ENCODE data around the gene GNAT2.

The GNAT2 gene

GRCh38 chr1:109622137-109622892 lies 2.9 kb upstream of the GNAT2 start:
- H4K20me1 ChIP-seq, result peaks cover 46 to 61% (median 60%) of the 10 kb centered on the region in 11 experiments; a peak in 21 of 22 replicates
- H3K4me3 ChIP-seq, result peak overlapping the region; percentile 83 to 95 (median 89)
- H3K9me3 ChIP-seq (replicated peaks in 1 of 11), result no peaks in the 10 kb centered on the region
- peak overlapping the region; percentile 70 to 94 (median 87) for H3K9ac ChIP-seq
- peaks cover 67 to 82% (median 77%) of the 10 kb centered on the region in 10 experiments for H3K4me1 ChIP-seq
- peaks cover 14 to 23% (median 17%) of the 10 kb centered on the region in 11 experiments for H3K36me3 ChIP-seq
- peak overlapping the region; percentile 47 to 96 (median 85); a peak in 21 of 22 replicates for H3K27ac ChIP-seq
- H3K4me2 ChIP-seq, result peak overlapping the region; percentile 87 to 100 (median 97)
- TF ChIP-seq Cebpa-rat (IDR thresholded peaks at IDR 0.05), result no peak
- no peaks in the 10 kb centered on the region for H3K27me3 ChIP-seq

DNA sequence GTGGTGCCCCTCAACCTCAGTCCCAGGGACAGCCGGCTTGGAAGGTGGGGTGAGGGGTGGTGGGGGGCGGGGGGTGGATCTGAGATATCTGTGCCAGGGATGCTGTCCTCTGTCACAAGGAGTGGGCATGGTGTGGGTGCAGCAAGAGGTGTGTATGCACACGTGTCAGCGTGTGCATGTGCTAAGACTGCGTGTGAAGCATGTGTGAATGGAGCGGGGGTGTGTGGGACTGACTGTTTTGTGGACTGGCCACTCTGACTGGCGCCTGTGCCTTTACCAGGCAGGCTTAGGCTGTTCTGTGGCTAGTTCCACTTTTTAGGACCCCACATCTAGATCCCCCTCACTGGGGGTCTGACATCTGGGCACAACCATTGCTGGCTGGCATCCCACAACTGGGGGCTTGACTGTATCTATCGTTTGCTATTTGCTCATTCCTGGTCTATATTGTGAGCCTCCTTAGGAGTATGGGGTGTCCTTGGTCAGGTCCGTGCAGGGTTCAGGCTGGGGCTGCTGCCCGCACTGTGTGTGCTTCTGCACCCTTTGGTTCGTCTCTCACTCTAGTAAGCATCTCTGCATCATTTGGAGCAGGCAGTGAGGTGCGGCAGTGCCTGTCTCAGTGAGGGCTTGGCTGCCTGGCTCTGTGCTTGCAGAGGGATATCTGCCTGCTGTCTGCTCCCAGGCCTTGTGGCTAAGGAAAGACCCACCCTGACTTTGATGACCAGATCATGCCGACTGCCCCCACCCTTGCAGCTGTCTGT lies 2.1 kb upstream of the GNAT2 start:
- Histone ChIP-seq H3K27me3 (no peaks in the 10 kb centered on the region), H4K20me1 (peaks cover 46 to 53% (median 52%) of the 10 kb centered on the region in 11 experiments; a peak in 21 of 22 replicates), H3K27ac (peak overlapping the region; percentile 47 to 96 (median 89); a peak in 20 of 22 replicates), H3K9me3 (replicated peaks in 1 of 11) (no peaks in the 10 kb centered on the region), H3K4me1 (peaks cover 71 to 82% (median 79%) of the 10 kb centered on the region in 10 experiments), H3K9ac (peak overlapping the region; percentile 70 to 94 (median 88)), H3K4me2 (peak overlapping the region; percentile 87 to 100 (median 97)), H3K4me3 (peak overlapping the region; percentile 83 to 95 (median 89)), H3K36me3 (peaks cover 7 to 16% (median 9%) of the 10 kb centered on the region in 11 experiments; a peak in 21 of 22 replicates)
- no peak for TF ChIP-seq Cebpa-rat (IDR thresholded peaks at IDR 0.05)

DNA sequence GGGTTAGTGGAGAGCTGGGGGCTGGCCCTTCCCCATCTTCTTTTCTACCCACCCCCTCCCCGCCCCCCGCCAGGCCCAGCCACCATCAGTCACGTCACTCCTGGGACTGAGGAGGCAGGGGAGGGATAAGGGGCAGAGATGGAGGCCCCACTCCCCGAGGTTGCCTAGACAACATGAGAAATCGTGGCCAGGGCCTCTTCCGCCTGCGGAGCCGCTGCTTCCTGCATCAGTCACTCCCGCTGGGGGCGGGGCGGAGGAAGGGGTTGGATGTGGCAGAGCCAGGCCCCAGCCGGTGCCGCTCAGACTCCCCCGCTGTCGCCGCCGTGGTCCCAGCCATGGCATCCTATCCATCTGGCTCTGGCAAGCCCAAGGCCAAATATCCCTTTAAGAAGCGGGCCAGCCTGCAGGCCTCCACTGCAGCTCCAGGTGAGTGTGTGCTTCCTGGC lies 1.4 kb upstream of the GNAT2 start:
- H4K20me1 ChIP-seq, result peaks cover 39 to 46% (median 45%) of the 10 kb centered on the region in 11 experiments; a peak in 21 of 22 replicates
- peak overlapping the region; percentile 87 to 100 (median 98) for H3K4me2 ChIP-seq
- H3K4me3 ChIP-seq, result peak overlapping the region; percentile 83 to 95 (median 89)
- H3K9me3 ChIP-seq (replicated peaks in 1 of 11), result no peaks in the 10 kb centered on the region
- peaks cover 0 to 9% (median 2%) of the 10 kb centered on the region in 11 experiments; a peak in 12 of 22 replicates for H3K36me3 ChIP-seq
- H3K27me3 ChIP-seq, result no peaks in the 10 kb centered on the region
- H3K9ac ChIP-seq, result peak overlapping the region; percentile 84 to 94 (median 90)
- H3K27ac ChIP-seq, result peak overlapping the region; percentile 84 to 96 (median 91)
- no peak for TF ChIP-seq Cebpa-rat (IDR thresholded peaks at IDR 0.05)
- peaks cover 71 to 82% (median 80%) of the 10 kb centered on the region in 10 experiments for H3K4me1 ChIP-seq

GRCh38 chr1:109620401-109620791 lies 980 bp upstream of the GNAT2 start:
- H3K9me3 ChIP-seq (replicated peaks in 1 of 11), result no peaks in the 10 kb centered on the region
- peaks cover 34 to 44% (median 40%) of the 10 kb centered on the region in 11 experiments; a peak in 21 of 22 replicates for H4K20me1 ChIP-seq
- H3K27ac ChIP-seq, result peak overlapping the region; percentile 83 to 96 (median 91)
- H3K36me3 ChIP-seq, result peaks cover 0 to 4% (median 0%) of the 10 kb centered on the region in 11 experiments; a peak in 5 of 22 replicates
- no peak for TF ChIP-seq Cebpa-rat (IDR thresholded peaks at IDR 0.05)
- H3K9ac ChIP-seq, result peak overlapping the region; percentile 84 to 94 (median 90)
- H3K4me1 ChIP-seq, result peaks cover 71 to 82% (median 80%) of the 10 kb centered on the region in 10 experiments
- H3K27me3 ChIP-seq, result no peaks in the 10 kb centered on the region
- peak overlapping the region; percentile 83 to 95 (median 89) for H3K4me3 ChIP-seq
- H3K4me2 ChIP-seq, result peak overlapping the region; percentile 87 to 100 (median 97)

- H3K9me3 ChIP-seq (replicated peaks in 1 of 11), result no peaks in the 10 kb centered on the region
- no peak for TF ChIP-seq Cebpa-rat (IDR thresholded peaks at IDR 0.05)
- H3K4me3 ChIP-seq, result peak overlapping the region; percentile 83 to 95 (median 89); a peak in 19 of 20 replicates
- H3K27me3 ChIP-seq, result no peaks in the 10 kb centered on the region
- H3K4me2 ChIP-seq, result peak overlapping the region; percentile 87 to 100 (median 97)
- peaks cover 61 to 80% (median 74%) of the 10 kb centered on the region in 10 experiments for H3K4me1 ChIP-seq
- peak overlapping the region; percentile 83 to 96 (median 91) for H3K27ac ChIP-seq
- peak overlapping the region; percentile 84 to 94 (median 90) for H3K9ac ChIP-seq
- peaks cover 21 to 31% (median 26%) of the 10 kb centered on the region in 11 experiments; a peak in 18 of 22 replicates for H4K20me1 ChIP-seq
- H3K36me3 ChIP-seq, result no peaks in the 10 kb centered on the region; a peak in 1 of 22 replicates
These were observed 498 bp downstream of the GNAT2 start for GRCh38 chr1:109618661-109619575.

DNA sequence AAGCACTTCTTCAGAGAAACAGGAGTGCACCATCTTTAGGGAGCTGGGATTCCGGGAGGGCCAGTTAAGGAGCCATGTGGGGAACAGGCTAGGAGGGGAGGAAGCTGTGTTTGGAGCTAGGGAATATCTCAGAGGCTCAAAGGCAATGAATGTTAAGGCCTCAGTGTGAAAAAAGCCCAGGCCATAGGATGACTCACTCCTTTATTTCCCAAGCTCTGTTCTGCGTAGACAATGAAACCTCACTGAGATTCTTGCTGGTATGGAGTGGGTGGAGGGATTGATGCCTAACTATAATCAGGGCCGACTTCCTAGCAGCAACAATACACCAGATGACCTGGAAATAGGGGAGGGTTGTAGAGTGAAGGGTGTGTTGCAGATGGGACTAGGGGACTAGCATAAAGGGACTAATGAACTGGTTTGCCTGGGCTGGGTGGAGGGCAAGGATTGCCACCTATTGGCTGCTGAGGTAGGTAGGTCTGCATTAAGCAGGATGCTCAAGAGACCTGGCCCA lies 2.1 kb downstream of the GNAT2 start:
- TF ChIP-seq Cebpa-rat (IDR thresholded peaks at IDR 0.05), result no peak
- Histone ChIP-seq H3K4me2 (peak overlapping the region in 10 of 11 experiments; percentile 1 to 97 (median 58); a peak in 17 of 22 replicates), H4K20me1 (peaks cover 8 to 15% (median 11%) of the 10 kb centered on the region in 11 experiments; a peak in 17 of 22 replicates), H3K36me3 (no peaks in the 10 kb centered on the region; a peak in 1 of 22 replicates), H3K9ac (peak overlapping the region in 1 of 11 experiments; percentile 61; a peak in 1 of 22 replicates), H3K4me3 (no peak overlapping the region), H3K27me3 (no peaks in the 10 kb centered on the region), H3K27ac (peak overlapping the region in 4 of 11 experiments; percentile 69 to 87 (median 71); a peak in 10 of 22 replicates), H3K9me3 (replicated peaks in 1 of 11) (no peaks in the 10 kb centered on the region), H3K4me1 (peaks cover 57 to 80% (median 67%) of the 10 kb centered on the region in 10 experiments)

DNA sequence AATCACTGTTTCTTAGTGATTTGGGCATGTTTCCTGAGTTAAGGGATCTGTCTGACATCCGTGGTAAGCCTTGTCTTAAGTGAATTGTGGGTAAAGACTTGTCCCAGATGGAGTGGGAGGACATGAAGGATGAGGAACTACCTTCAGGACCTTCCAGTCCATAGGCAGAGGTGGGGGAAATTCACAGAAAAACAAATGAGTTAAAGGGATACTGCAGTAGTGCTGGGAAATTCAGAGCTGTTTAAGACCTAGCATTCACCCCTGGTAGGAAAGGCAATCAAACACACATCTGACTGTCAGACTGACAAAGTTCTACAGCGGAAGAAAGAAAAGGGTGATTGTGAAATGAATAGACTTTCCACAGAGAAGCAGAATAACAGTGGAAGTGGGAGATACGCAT lies 3.0 kb downstream of the GNAT2 start:
- Histone ChIP-seq H3K4me1 (peaks cover 48 to 76% (median 59%) of the 10 kb centered on the region in 10 experiments), H3K4me3 (no peak overlapping the region; a peak in 1 of 20 replicates), H3K27ac (peak overlapping the region in 9 of 11 experiments; percentile 34 to 87 (median 52); a peak in 18 of 22 replicates), H3K27me3 (no peaks in the 10 kb centered on the region), H3K36me3 (no peaks in the 10 kb centered on the region), H3K4me2 (peak overlapping the region; percentile 7 to 97 (median 59); a peak in 20 of 22 replicates), H3K9me3 (replicated peaks in 1 of 11) (no peaks in the 10 kb centered on the region), H4K20me1 (peaks cover 0 to 6% (median 1%) of the 10 kb centered on the region in 11 experiments; a peak in 10 of 22 replicates), H3K9ac (peak overlapping the region in 7 of 11 experiments; percentile 3 to 67 (median 31); a peak in 9 of 22 replicates)
- TF ChIP-seq Cebpa-rat (IDR thresholded peaks at IDR 0.05), result no peak

Measured in BLaER1 treated with 17β-estradiol and CSF1 and Interleukin-3, amounts not matched to agents 10 nM and 100 nM (cell line).